HepG2 (cell line): Measurements from ENCODE around the gene WNK4. TPM values are rescaled to one million over a fixed set of nuclear protein-coding genes. Genes with fewer than 3 reads are reported as not detected.

Experiments
- AHR ChIP-seq: IDR thresholded peaks from 2 replicates; pipeline ENCODE4 v1.6.1; 2018; ENCODE audit warnings: missing genetic modification reagents, missing compliant biosample characterization
- CENPX ChIP-seq: sonication (generic); formaldehyde crosslinking; IDR thresholded peaks from 2 replicates; pipeline ENCODE4 v1.9.0; 2021; ENCODE audit warnings: mild to moderate bottlenecking, missing genetic modification reagents, moderate library complexity
- FOXP1 ChIP-seq, 2 experiments: fragments of 450-650 bp in 1 of 2; IDR thresholded peaks; 2 replicates each; pipeline ENCODE4 v1.6.1; 2017 to 2018; ENCODE audit warnings: antibody characterized with exemption in 1 of 2
- ISX ChIP-seq: sonication (generic); formaldehyde crosslinking; conservative IDR thresholded peaks from 2 replicates; pipeline ENCODE4 v1.5.0; 2020; ENCODE audit warnings: missing genetic modification reagents
- NR2F6 ChIP-seq, 2 experiments: IDR thresholded peaks; 2 replicates each; pipeline ENCODE4 v1.6.1; 2016; ENCODE audit warnings: antibody characterized with exemption in 1 of 2, mild to moderate bottlenecking in 1 of 2
- PLRG1 ChIP-seq: fragments of 450-650 bp; conservative IDR thresholded peaks from 2 replicates; pipeline ENCODE4 v1.6.1; 2016
- POLR2AphosphoS2 ChIP-seq: IDR thresholded peaks from 2 replicates; pipeline ENCODE4 v1.6.1; 2011; ENCODE audit warnings: low read depth, low read length, improper control_type of control experiment
- REL ChIP-seq: sonication (generic); formaldehyde crosslinking; conservative IDR thresholded peaks from 2 replicates; pipeline ENCODE4 v1.8.0; 2022; ENCODE audit warnings: mild to moderate bottlenecking, missing genetic modification reagents, moderate library complexity
- REXO4 ChIP-seq: sonication (generic); formaldehyde crosslinking; IDR thresholded peaks from 2 replicates; pipeline ENCODE4 v1.8.0; 2022; ENCODE audit warnings: missing genetic modification reagents, mild to moderate bottlenecking, borderline replicate concordance
- SIN3A ChIP-seq: IDR thresholded peaks from 2 replicates; pipeline ENCODE4 v1.6.1; 2011; ENCODE audit warnings: low read depth, mild to moderate bottlenecking, control low read depth, low read length, borderline replicate concordance
- SNAI1 ChIP-seq: sonication (generic); formaldehyde crosslinking; IDR thresholded peaks from 2 replicates; pipeline ENCODE4 v1.5.0; 2020; ENCODE audit warnings: mild to moderate bottlenecking, missing genetic modification reagents, borderline replicate concordance
- YY1 ChIP-seq: IDR thresholded peaks from 2 replicates; pipeline ENCODE4 v1.6.1; 2011; ENCODE audit warnings: low read length, low read depth, moderate library complexity, mild to moderate bottlenecking; ENCODE audit not compliant: insufficient read depth, insufficient replicate concordance
- ZFP1 ChIP-seq: IDR thresholded peaks from 2 replicates; pipeline ENCODE4 v1.6.1; 2016
- ZNF225 ChIP-seq: sonication (generic); formaldehyde crosslinking; IDR thresholded peaks from 2 replicates; pipeline ENCODE4 v1.4.0; 2020; ENCODE audit warnings: mild to moderate bottlenecking, missing genetic modification reagents
- ZNF350 ChIP-seq: sonication (generic); formaldehyde crosslinking; IDR thresholded peaks from 2 replicates; pipeline ENCODE4 v1.4.0; 2020; ENCODE audit warnings: mild to moderate bottlenecking, low read depth, missing genetic modification reagents, borderline replicate concordance
- ZNF383 ChIP-seq: sonication (generic); formaldehyde crosslinking; IDR thresholded peaks from 2 replicates; pipeline ENCODE4 v1.4.0; 2020; ENCODE audit warnings: missing genetic modification reagents, mild to moderate bottlenecking, borderline replicate concordance
- ZNF431 ChIP-seq: sonication (generic); formaldehyde crosslinking; IDR thresholded peaks from 2 replicates; pipeline ENCODE4 v1.9.0; 2022; ENCODE audit warnings: missing genetic modification reagents, low read depth, mild to moderate bottlenecking, borderline replicate concordance
- ZNF501 ChIP-seq: sonication (generic); formaldehyde crosslinking; IDR thresholded peaks from 2 replicates; pipeline ENCODE4 v1.5.1; 2020; ENCODE audit warnings: mild to moderate bottlenecking, moderate library complexity, missing genetic modification reagents
- ZNF546 ChIP-seq: sonication (generic); formaldehyde crosslinking; conservative IDR thresholded peaks from 2 replicates; pipeline ENCODE4 v1.8.1; 2023; ENCODE audit warnings: mild to moderate bottlenecking, missing genetic modification reagents
- ZNF720 ChIP-seq: sonication (generic); formaldehyde crosslinking; IDR thresholded peaks from 2 replicates; pipeline ENCODE4 v1.4.0; 2020; ENCODE audit warnings: missing genetic modification reagents
- polyA plus RNA-seq, 8 experiments: library from polyadenylated mRNA; depleted of rRNA in 3 of 8; stranded (reverse) in 7 of 8; unstranded in 1 of 8; fragments of >200 nt; fragmentation: Illumina TruSeq in 4 of 8; extraction: Trizol in 4 of 8; gene quantifications; 2 replicates each; pipeline versions ENCODE4 v1.2.1 to v1.2.3, GENCODE V29; 2011 to 2016; ENCODE audit warnings: low read depth in 4 of 8, missing spikeins in 1 of 8, mixed read lengths in 1 of 8; ENCODE audit not compliant: insufficient read depth in 1 of 8
- total RNA-seq, 5 experiments: library from RNA; depleted of rRNA; stranded (reverse); fragments of >200 nt; fragmentation: Illumina TruSeq; extraction: Trizol; gene quantifications; 2 replicates each; pipeline ENCODE4 v1.2.3, GENCODE V29; 2016; ENCODE audit warnings: low read depth in 1 of 5
- TF ChIP-seq, protein P1 (sequence below): IDR thresholded peaks from 2 replicates; pipeline ENCODE4 v1.6.1; 2016
- TF ChIP-seq, protein P2 (sequence below): sonication (generic); formaldehyde crosslinking; IDR thresholded peaks from 2 replicates; pipeline ENCODE4 v1.9.0; 2021; ENCODE audit warnings: missing genetic modification reagents, borderline replicate concordance
- TF ChIP-seq, protein P3 (sequence below): sonication (generic); formaldehyde crosslinking; IDR thresholded peaks from 2 replicates; pipeline ENCODE4 v1.4.0; 2020; ENCODE audit warnings: missing genetic modification reagents, low read depth, mild to moderate bottlenecking, borderline replicate concordance
- TF ChIP-seq, protein P4 (sequence below): sonication (generic); formaldehyde crosslinking; IDR thresholded peaks from 2 replicates; pipeline ENCODE4 v1.4.0; 2020; ENCODE audit warnings: missing genetic modification reagents
- TF ChIP-seq, protein P5 (sequence below): sonication (generic); formaldehyde crosslinking; IDR thresholded peaks from 2 replicates; pipeline ENCODE4 v1.8.0; 2022; ENCODE audit warnings: mild to moderate bottlenecking, missing genetic modification reagents

The WNK4 gene
- total and polyA plus RNA-seq, 2 of the 13 experiments (the other 11 are each of a cell fraction or from before 2014, with no cell fraction given), result 2.7 to 13.7 TPM

DNA sequence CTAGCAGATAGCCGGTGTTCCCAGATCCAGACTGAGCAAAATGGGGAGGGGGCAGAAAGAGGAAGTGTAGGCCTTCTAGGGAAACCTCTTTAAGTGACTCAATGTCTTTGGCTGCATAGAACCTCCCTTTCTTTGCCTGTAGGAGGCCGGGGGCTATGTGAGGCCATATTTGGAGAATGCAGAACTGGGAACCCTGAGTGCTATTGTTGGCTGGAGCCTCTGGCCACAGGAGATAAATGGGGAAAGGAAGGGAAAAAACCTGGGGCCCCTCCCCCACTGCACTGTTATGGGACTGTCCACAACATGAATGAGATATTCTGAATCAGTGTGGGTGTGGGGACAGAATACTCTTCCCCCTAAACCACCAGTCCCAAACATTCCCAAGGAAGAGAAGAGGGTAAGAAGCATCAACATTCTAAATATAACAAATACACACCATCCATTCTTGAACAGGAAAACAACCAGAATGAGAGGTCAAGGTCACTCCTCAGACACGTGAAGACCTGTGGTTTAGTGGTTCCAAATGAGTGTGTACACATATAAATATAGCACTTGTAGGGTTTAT lies 4.8 kb upstream of the WNK4 start (continued):
- TF ChIP-seq, protein P1, sequence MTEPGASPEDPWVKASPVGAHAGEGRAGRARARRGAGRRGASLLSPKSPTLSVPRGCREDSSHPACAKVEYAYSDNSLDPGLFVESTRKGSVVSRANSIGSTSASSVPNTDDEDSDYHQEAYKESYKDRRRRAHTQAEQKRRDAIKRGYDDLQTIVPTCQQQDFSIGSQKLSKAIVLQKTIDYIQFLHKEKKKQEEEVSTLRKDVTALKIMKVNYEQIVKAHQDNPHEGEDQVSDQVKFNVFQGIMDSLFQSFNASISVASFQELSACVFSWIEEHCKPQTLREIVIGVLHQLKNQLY (CRISPR knock-in tag), result peak; percentile 92
- TF ChIP-seq, protein P2, sequence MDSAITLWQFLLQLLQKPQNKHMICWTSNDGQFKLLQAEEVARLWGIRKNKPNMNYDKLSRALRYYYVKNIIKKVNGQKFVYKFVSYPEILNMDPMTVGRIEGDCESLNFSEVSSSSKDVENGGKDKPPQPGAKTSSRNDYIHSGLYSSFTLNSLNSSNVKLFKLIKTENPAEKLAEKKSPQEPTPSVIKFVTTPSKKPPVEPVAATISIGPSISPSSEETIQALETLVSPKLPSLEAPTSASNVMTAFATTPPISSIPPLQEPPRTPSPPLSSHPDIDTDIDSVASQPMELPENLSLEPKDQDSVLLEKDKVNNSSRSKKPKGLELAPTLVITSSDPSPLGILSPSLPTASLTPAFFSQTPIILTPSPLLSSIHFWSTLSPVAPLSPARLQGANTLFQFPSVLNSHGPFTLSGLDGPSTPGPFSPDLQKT, result no peak
- TF ChIP-seq, protein P3, sequence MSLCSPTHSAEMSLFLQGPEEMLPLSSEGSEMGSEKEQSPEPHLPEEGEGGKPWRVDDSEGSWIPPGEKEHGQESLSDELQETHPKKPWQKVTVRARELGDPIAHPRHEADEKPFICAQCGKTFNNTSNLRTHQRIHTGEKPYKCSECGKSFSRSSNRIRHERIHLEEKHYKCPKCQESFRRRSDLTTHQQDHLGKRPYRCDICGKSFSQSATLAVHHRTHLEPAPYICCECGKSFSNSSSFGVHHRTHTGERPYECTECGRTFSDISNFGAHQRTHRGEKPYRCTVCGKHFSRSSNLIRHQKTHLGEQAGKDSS (CRISPR knock-in tag), result no peak
- TF ChIP-seq ZNF350 (CRISPR knock-in tag) (no peak), REL (CRISPR knock-in tag) (no peak), PLRG1 (no peak), FOXP1 (IDR thresholded peaks at IDR 0.05) (no peak), FOXP1 (CRISPR knock-in tag; IDR thresholded peaks at IDR 0.05) (peak; percentile 63; the same call in 1 of the 2 replicates), REXO4 (no peak), ZNF546 (CRISPR knock-in tag) (no peak), ZNF225 (CRISPR knock-in tag) (no peak), ZFP1 (CRISPR knock-in tag) (no peak), SIN3A (no peak), AHR (CRISPR knock-in tag) (no peak), ISX (no peak), ZNF720 (CRISPR knock-in tag) (no peak), NR2F6 (IDR thresholded peaks at IDR 0.05) (peak; percentile 91), NR2F6 (CRISPR knock-in tag; IDR thresholded peaks at IDR 0.05) (peak; percentile 90), ZNF431 (CRISPR knock-in tag) (no peak), YY1 (no peak), SNAI1 (no peak), POLR2AphosphoS2 (no peak), CENPX (CRISPR knock-in tag) (no peak), ZNF501 (CRISPR knock-in tag) (no peak), ZNF383 (CRISPR knock-in tag) (peak; percentile 73; the same call in 1 of the 2 replicates)
- TF ChIP-seq, protein P4, sequence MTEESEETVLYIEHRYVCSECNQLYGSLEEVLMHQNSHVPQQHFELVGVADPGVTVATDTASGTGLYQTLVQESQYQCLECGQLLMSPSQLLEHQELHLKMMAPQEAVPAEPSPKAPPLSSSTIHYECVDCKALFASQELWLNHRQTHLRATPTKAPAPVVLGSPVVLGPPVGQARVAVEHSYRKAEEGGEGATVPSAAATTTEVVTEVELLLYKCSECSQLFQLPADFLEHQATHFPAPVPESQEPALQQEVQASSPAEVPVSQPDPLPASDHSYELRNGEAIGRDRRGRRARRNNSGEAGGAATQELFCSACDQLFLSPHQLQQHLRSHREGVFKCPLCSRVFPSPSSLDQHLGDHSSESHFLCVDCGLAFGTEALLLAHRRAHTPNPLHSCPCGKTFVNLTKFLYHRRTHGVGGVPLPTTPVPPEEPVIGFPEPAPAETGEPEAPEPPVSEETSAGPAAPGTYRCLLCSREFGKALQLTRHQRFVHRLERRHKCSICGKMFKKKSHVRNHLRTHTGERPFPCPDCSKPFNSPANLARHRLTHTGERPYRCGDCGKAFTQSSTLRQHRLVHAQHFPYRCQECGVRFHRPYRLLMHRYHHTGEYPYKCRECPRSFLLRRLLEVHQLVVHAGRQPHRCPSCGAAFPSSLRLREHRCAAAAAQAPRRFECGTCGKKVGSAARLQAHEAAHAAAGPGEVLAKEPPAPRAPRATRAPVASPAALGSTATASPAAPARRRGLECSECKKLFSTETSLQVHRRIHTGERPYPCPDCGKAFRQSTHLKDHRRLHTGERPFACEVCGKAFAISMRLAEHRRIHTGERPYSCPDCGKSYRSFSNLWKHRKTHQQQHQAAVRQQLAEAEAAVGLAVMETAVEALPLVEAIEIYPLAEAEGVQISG, result no peak
- TF ChIP-seq, protein P5, sequence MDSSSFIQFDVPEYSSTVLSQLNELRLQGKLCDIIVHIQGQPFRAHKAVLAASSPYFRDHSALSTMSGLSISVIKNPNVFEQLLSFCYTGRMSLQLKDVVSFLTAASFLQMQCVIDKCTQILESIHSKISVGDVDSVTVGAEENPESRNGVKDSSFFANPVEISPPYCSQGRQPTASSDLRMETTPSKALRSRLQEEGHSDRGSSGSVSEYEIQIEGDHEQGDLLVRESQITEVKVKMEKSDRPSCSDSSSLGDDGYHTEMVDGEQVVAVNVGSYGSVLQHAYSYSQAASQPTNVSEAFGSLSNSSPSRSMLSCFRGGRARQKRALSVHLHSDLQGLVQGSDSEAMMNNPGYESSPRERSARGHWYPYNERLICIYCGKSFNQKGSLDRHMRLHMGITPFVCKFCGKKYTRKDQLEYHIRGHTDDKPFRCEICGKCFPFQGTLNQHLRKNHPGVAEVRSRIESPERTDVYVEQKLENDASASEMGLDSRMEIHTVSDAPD (CRISPR knock-in tag), result no peak
